HEK293 (cell line): ENCODE measurements around the gene SERTAD4.
A peak's percentile ranks its signal among the peaks of the same experiment; 100 is the strongest.

Experiments used
- CTCF ChIA-PET: fragments of 350-600 bp; formaldehyde crosslinking; extraction: SDS; loops from one replicate; lab custom pipeline; 2021; ENCODE audit warnings: antibody characterized with exemption; lab: Yijun Ruan, JAX
- POLR2A ChIA-PET: fragments of 300-600 bp; formaldehyde crosslinking; extraction: SDS; loops from one replicate; lab custom pipeline; 2020; ENCODE audit warnings: antibody characterized with exemption, inconsistent platforms; lab: Yijun Ruan, JAX
- H3K27ac ChIP-seq: fragments of 200-500 bp; sonication (Bioruptor generic); 2 replicates; pipeline ENCODE4 v1.5.1; 2014; ENCODE audit warnings: low read depth, low read length, control low read depth, inconsistent platforms; ENCODE audit errors: extremely low read depth
- H3K36me3 ChIP-seq, 2 experiments: fragments of 200-500 bp in 1 of 2; sonication (Bioruptor generic) in 1 of 2; 1 replicate in 1 of 2; 2 replicates in 1 of 2; pipeline ENCODE4 v1.5.1; 2014 to 2017; ENCODE audit warnings: inconsistent platforms in 2 of 2, low read length in 2 of 2; ENCODE audit not compliant: control insufficient read depth in 2 of 2, insufficient read depth in 1 of 2
- H3K4me1 ChIP-seq: fragments of 200-500 bp; sonication (Bioruptor generic); 2 replicates; pipeline ENCODE4 v1.5.1; 2014; ENCODE audit warnings: mild to moderate bottlenecking, low read length, inconsistent platforms; ENCODE audit not compliant: control insufficient read depth, insufficient read depth
- H3K4me3 ChIP-seq: 2 replicates; pipeline ENCODE4 v1.5.1; 2011; ENCODE audit warnings: low read depth, mild to moderate bottlenecking, control low read depth, low read length, moderate library complexity
- H3K9me3 ChIP-seq: fragments of 200-500 bp; sonication (Bioruptor generic); 2 replicates; pipeline ENCODE4 v1.5.1; 2014; ENCODE audit warnings: low read depth, low read length, inconsistent platforms; ENCODE audit not compliant: control insufficient read depth, insufficient read depth
- OSR2 ChIP-seq: fragments of 450-650 bp; formaldehyde crosslinking; IDR thresholded peaks from 2 replicates; pipeline ENCODE4 v1.5.1; 2016; ENCODE audit warnings: missing biosample characterization, missing genetic modification characterization
- OVOL3 ChIP-seq: fragments of 450-650 bp; formaldehyde crosslinking; IDR thresholded peaks from 2 replicates; pipeline ENCODE4 v1.5.1; 2016; ENCODE audit warnings: missing biosample characterization, missing genetic modification characterization
- YY1 ChIP-seq: fragments of 450-650 bp; formaldehyde crosslinking; IDR thresholded peaks from 2 replicates; pipeline ENCODE4 v1.5.1; 2018; ENCODE audit warnings: missing biosample characterization, missing genetic modification characterization
- ZBTB48 ChIP-seq: fragments of 450-650 bp; formaldehyde crosslinking; IDR thresholded peaks from 2 replicates; pipeline ENCODE4 v1.5.1; 2016; ENCODE audit warnings: missing biosample characterization, missing genetic modification characterization
- ZNF133 ChIP-seq: fragments of 450-650 bp; formaldehyde crosslinking; IDR thresholded peaks from 2 replicates; pipeline ENCODE4 v1.5.1; 2016; ENCODE audit warnings: missing biosample characterization, missing genetic modification characterization
- ZNF175 ChIP-seq: fragments of 450-650 bp; formaldehyde crosslinking; IDR thresholded peaks from 2 replicates; pipeline ENCODE4 v1.5.1; 2016; ENCODE audit warnings: missing biosample characterization, missing genetic modification characterization
- ZNF24 ChIP-seq: fragments of 450-650 bp; formaldehyde crosslinking; IDR thresholded peaks from 2 replicates; pipeline ENCODE4 v1.5.1; 2016; ENCODE audit warnings: missing biosample characterization, missing genetic modification characterization
- ZNF341 ChIP-seq: fragments of 450-650 bp; formaldehyde crosslinking; IDR thresholded peaks from 2 replicates; pipeline ENCODE4; 2016; ENCODE audit warnings: low read depth, missing biosample characterization, missing genetic modification characterization
- ZNF350 ChIP-seq: fragments of 450-650 bp; formaldehyde crosslinking; IDR thresholded peaks from 2 replicates; pipeline ENCODE4 v1.5.0; 2017; ENCODE audit warnings: missing biosample characterization, mild to moderate bottlenecking, missing genetic modification characterization
- ZNF48 ChIP-seq: fragments of 450-650 bp; formaldehyde crosslinking; IDR thresholded peaks from 2 replicates; pipeline ENCODE4 v1.5.1; 2016; ENCODE audit warnings: missing biosample characterization, missing genetic modification characterization
- ZNF600 ChIP-seq: fragments of 450-650 bp; formaldehyde crosslinking; IDR thresholded peaks from 2 replicates; pipeline ENCODE4 v1.5.1; 2016; ENCODE audit warnings: missing biosample characterization, missing genetic modification characterization
- ZNF76 ChIP-seq: fragments of 450-650 bp; formaldehyde crosslinking; IDR thresholded peaks from 2 replicates; pipeline ENCODE4; 2016; ENCODE audit warnings: low read depth, missing biosample characterization, missing genetic modification characterization, borderline replicate concordance
- ZNF830 ChIP-seq: fragments of 450-650 bp; IDR thresholded peaks from 2 replicates; pipeline ENCODE4 v1.5.0; 2018; ENCODE audit warnings: missing biosample characterization, missing genetic modification characterization, low read depth, mild to moderate bottlenecking, moderate library complexity
- ZNF837 ChIP-seq: fragments of 450-650 bp; formaldehyde crosslinking; IDR thresholded peaks from 2 replicates; pipeline ENCODE4 v1.5.1; 2016; ENCODE audit warnings: missing biosample characterization, missing genetic modification characterization
- ZNF843 ChIP-seq: fragments of 450-650 bp; formaldehyde crosslinking; IDR thresholded peaks from 2 replicates; pipeline ENCODE4 v1.5.1; 2016; ENCODE audit warnings: missing biosample characterization, missing genetic modification characterization
- ZSCAN30 ChIP-seq: fragments of 450-650 bp; IDR thresholded peaks from 2 replicates; pipeline ENCODE4 v1.5.1; 2018; ENCODE audit warnings: missing biosample characterization, mild to moderate bottlenecking, missing genetic modification characterization, moderate library complexity
- TF ChIP-seq, protein P1 (sequence below): fragments of 450-650 bp; formaldehyde crosslinking; IDR thresholded peaks from 2 replicates; pipeline ENCODE4 v1.5.1; 2016; ENCODE audit warnings: missing biosample characterization, missing genetic modification characterization
- TF ChIP-seq, protein P2 (sequence below): fragments of 450-650 bp; formaldehyde crosslinking; IDR thresholded peaks from 2 replicates; pipeline ENCODE4 v1.5.1; 2016; ENCODE audit warnings: missing biosample characterization, missing genetic modification characterization
- TF ChIP-seq, protein P3 (sequence below): fragments of 450-650 bp; formaldehyde crosslinking; IDR thresholded peaks from 2 replicates; pipeline ENCODE4 v1.5.1; 2017; ENCODE audit warnings: missing biosample characterization, missing genetic modification characterization

The SERTAD4 gene

DNA sequence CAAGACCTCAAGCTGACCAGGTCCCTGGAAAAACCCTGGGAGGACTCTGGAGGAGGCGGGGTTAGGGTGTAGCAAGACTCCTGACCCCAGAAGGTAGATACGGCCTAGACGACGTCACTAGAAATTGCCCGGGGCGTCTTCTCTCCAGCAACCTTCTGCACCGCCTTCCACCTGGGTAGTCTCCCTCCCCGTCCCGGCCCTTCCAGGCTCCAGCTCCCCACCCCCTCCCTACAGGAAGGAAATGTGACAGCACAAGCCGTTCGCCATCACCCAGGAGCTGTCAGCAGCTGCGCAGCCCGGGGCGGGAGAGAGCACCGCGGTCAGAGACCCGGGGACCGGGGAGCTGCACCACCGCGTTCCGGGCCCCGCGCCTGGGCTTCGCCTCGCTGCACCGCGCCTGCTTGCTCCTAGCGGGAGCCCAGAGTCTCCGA, 20.0 kb downstream of the SERTAD4 start:
- Histone ChIP-seq H3K4me1 (peaks cover 18% of the 10 kb centered on the region), H3K36me3 (no peaks in the 10 kb centered on the region), H3K27ac (peak overlapping the region; percentile 83; the same call in 1 of the 2 replicates), H3K4me3 (no peak overlapping the region), H3K9me3 (no peaks in the 10 kb centered on the region)
- TF ChIP-seq, protein P1, sequence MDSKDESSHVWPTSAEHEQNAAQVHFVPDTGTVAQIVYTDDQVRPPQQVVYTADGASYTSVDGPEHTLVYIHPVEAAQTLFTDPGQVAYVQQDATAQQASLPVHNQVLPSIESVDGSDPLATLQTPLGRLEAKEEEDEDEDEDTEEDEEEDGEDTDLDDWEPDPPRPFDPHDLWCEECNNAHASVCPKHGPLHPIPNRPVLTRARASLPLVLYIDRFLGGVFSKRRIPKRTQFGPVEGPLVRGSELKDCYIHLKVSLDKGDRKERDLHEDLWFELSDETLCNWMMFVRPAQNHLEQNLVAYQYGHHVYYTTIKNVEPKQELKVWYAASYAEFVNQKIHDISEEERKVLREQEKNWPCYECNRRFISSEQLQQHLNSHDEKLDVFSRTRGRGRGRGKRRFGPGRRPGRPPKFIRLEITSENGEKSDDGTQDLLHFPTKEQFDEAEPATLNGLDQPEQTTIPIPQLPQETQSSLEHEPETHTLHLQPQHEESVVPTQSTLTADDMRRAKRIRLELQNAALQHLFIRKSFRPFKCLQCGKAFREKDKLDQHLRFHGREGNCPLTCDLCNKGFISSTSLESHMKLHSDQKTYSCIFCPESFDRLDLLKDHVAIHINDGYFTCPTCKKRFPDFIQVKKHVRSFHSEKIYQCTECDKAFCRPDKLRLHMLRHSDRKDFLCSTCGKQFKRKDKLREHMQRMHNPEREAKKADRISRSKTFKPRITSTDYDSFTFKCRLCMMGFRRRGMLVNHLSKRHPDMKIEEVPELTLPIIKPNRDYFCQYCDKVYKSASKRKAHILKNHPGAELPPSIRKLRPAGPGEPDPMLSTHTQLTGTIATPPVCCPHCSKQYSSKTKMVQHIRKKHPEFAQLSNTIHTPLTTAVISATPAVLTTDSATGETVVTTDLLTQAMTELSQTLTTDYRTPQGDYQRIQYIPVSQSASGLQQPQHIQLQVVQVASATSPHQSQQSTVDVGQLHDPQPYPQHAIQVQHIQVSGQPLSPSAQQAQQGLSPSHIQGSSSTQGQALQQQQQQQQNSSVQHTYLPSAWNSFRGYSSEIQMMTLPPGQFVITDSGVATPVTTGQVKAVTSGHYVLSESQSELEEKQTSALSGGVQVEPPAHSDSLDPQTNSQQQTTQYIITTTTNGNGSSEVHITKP (tag by site-specific recombination) = no peak
- peak; percentile 61; the same call in 1 of the 2 replicates for TF ChIP-seq ZNF341 (tag by site-specific recombination)
- no peak for TF ChIP-seq ZNF837 (tag by site-specific recombination)
- POLR2A ChIA-PET = interaction anchor here (0.6 to 2.5 kb wide), 6 partner anchors 10 to 40 kb away, joined by 3 to 7 read pairs (median 4); no protein-coding TSS in a partner anchor
- CTCF ChIA-PET = interaction anchor here (0.5 to 5.3 kb wide), 3 partner anchors 10 to 1262 kb away, joined by 3 to 43 read pairs (median 3); no protein-coding TSS in a partner anchor

DNA sequence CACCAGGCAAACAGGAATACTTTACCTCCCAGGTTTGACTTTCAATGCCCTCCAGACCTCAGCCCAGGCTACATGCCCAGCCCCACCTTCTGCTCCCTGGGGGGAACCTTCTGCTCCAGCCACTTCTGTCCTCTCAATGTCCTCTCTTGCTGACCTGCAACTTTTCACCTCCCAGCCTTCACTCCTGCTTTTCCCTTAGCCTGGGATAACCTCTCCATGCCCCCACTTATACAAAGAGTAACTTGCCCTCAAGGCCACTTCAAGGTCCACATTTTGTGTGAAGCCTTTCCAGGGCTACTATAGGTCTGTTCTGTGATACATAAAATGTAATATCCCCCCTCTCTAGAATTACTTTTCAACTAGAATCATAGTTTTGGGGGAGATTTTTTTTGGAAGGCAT, 21.7 kb downstream of the SERTAD4 start:
- peak; percentile 97 for TF ChIP-seq ZNF133 (tag by site-specific recombination)
- no peak for TF ChIP-seq ZNF843 (tag by site-specific recombination)
- TF ChIP-seq ZNF24 = no peak
- TF ChIP-seq, all 188 proteins: peak for 1
- peaks cover 18% of the 10 kb centered on the region for H3K4me1 ChIP-seq
- H3K4me3 ChIP-seq = no peak overlapping the region
- POLR2A ChIA-PET = interaction anchor here (1.4 to 2.5 kb wide), 2 partner anchors 11 to 32 kb away, joined by 3 to 7 read pairs; no protein-coding TSS in a partner anchor
- CTCF ChIA-PET = interaction anchor here (5.3 kb wide), 1 partner anchor 11 kb away, joined by 43 read pairs; no protein-coding TSS in a partner anchor
- H3K36me3 ChIP-seq = no peaks in the 10 kb centered on the region
- no peaks in the 10 kb centered on the region for H3K9me3 ChIP-seq
- no peak overlapping the region for H3K27ac ChIP-seq

DNA sequence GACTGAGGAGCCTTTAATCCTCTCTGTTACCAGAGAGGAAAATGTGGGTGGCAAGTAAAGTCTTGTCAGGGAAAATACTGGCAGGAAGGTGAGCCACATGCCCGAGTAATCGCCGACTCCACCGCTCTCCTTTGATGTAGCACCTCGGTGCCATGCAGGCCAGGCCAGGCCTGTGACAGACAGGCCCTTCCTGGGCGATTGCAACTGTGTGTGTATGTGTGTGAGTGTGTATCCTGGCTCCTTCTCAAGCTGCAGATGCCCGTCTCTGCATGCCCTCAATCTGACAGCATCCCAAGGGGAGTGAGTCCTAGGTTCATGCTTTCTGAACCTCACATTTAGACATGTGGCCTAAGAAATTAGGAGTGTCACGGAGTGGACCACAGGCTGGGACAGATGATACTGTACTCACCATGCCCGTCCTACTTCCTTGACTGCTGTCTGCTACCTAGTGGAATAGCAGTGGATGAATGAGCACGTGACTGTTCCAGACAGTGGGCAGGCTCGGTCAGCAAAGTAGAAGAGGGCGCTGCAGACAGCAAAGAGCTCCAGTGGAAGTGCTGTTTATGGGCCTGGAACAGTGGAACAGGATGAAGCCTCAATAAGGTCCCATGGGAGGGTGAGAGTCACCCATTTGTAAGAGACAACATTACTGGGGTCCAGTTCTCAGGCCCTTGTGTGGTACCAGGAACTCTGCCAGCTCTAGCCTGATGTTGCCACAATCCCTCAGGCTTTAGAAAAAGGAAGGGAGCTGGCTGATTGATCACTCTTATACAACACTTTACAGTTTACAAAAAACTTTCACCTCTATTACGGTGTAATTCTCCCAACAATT, 25.3 kb downstream of the SERTAD4 start:
- ChIA-PET POLR2A (interaction anchor here (0.7 kb wide), 1 partner anchor 37 kb away, joined by 3 read pairs; no protein-coding TSS in a partner anchor), CTCF (interaction anchor here (0.6 to 1.1 kb wide), 5 partner anchors 9 to 45 kb away, joined by 3 to 7 read pairs (median 3); no protein-coding TSS in a partner anchor)
- Histone ChIP-seq H3K4me1 (peaks cover 16% of the 10 kb centered on the region), H3K9me3 (no peaks in the 10 kb centered on the region), H3K4me3 (no peak overlapping the region), H3K36me3 (no peaks in the 10 kb centered on the region), H3K27ac (no peak overlapping the region)
- TF ChIP-seq, protein P2, sequence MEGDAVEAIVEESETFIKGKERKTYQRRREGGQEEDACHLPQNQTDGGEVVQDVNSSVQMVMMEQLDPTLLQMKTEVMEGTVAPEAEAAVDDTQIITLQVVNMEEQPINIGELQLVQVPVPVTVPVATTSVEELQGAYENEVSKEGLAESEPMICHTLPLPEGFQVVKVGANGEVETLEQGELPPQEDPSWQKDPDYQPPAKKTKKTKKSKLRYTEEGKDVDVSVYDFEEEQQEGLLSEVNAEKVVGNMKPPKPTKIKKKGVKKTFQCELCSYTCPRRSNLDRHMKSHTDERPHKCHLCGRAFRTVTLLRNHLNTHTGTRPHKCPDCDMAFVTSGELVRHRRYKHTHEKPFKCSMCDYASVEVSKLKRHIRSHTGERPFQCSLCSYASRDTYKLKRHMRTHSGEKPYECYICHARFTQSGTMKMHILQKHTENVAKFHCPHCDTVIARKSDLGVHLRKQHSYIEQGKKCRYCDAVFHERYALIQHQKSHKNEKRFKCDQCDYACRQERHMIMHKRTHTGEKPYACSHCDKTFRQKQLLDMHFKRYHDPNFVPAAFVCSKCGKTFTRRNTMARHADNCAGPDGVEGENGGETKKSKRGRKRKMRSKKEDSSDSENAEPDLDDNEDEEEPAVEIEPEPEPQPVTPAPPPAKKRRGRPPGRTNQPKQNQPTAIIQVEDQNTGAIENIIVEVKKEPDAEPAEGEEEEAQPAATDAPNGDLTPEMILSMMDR (tag by site-specific recombination) = peak; percentile 45; the same call in 1 of the 2 replicates
- no peak for TF ChIP-seq ZNF175

DNA sequence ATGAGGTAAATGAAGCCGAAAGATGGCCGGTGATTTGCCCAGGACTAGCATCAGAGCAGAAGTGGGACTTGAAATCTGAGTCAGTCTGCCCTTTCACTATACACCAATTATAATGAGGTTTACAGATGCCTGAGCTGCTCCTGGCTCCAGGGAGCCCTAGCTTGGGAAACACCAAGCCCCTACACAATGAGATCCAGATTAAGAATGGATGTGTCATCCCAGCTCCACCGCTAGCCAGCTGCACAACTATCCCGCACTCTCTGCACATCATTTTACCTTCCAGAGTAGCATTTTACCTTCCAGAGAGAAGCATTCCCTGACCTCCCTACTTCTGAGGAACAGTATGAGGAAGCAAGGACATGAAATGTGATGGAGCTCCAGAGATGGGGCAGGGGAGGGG, 27.0 kb downstream of the SERTAD4 start:
- Histone ChIP-seq H3K4me1 (peaks cover 11% of the 10 kb centered on the region), H3K36me3 (no peaks in the 10 kb centered on the region), H3K4me3 (no peak overlapping the region), H3K9me3 (no peaks in the 10 kb centered on the region), H3K27ac (no peak overlapping the region)
- ChIA-PET POLR2A (interaction anchor here (0.6 kb wide), 1 partner anchor 22 kb away, joined by 3 read pairs; no protein-coding TSS in a partner anchor), CTCF (interaction anchor here (0.5 to 1.1 kb wide), 4 partner anchors 13 to 116 kb away, joined by 3 read pairs; no protein-coding TSS in a partner anchor)
- 0 out of 2 replicates have a peak, but pooled peaks have one; percentile 26 for TF ChIP-seq ZBTB48 (tag by site-specific recombination)
- TF ChIP-seq, protein P3, sequence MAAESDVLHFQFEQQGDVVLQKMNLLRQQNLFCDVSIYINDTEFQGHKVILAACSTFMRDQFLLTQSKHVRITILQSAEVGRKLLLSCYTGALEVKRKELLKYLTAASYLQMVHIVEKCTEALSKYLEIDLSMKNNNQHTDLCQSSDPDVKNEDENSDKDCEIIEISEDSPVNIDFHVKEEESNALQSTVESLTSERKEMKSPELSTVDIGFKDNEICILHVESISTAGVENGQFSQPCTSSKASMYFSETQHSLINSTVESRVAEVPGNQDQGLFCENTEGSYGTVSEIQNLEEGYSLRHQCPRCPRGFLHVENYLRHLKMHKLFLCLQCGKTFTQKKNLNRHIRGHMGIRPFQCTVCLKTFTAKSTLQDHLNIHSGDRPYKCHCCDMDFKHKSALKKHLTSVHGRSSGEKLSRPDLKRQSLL (tag by site-specific recombination) = peak; percentile 79
- TF ChIP-seq ZNF48 (tag by site-specific recombination) = no peak
- no peak for TF ChIP-seq ZNF350 (tag by site-specific recombination)
- no peak for TF ChIP-seq YY1 (tag by site-specific recombination)
- no peak for TF ChIP-seq ZNF830
- 0 out of 2 replicates have a peak, but pooled peaks have one; percentile 38 for TF ChIP-seq ZNF600 (tag by site-specific recombination)
- TF ChIP-seq OVOL3 (tag by site-specific recombination) = no peak
- TF ChIP-seq OSR2 (tag by site-specific recombination) = no peak
- TF ChIP-seq ZSCAN30 (tag by site-specific recombination) = no peak
- no peak for TF ChIP-seq ZNF76 (tag by site-specific recombination)
